SHP77 treated with DMSO at 0.1 percent for 48 hours (cell line): ENCODE data around the gene RNF180.
"Not testable (repeated sequence)": the region's sequence is repeated elsewhere in the genome, so short reads cannot be mapped to it uniquely, and the experiment has no call there.

ENCODE experiments used
- DNase-seq: peaks from one replicate; lab custom pipeline; 2025; lab: John Stamatoyannopoulos, UW

RNF180 gene

DNA sequence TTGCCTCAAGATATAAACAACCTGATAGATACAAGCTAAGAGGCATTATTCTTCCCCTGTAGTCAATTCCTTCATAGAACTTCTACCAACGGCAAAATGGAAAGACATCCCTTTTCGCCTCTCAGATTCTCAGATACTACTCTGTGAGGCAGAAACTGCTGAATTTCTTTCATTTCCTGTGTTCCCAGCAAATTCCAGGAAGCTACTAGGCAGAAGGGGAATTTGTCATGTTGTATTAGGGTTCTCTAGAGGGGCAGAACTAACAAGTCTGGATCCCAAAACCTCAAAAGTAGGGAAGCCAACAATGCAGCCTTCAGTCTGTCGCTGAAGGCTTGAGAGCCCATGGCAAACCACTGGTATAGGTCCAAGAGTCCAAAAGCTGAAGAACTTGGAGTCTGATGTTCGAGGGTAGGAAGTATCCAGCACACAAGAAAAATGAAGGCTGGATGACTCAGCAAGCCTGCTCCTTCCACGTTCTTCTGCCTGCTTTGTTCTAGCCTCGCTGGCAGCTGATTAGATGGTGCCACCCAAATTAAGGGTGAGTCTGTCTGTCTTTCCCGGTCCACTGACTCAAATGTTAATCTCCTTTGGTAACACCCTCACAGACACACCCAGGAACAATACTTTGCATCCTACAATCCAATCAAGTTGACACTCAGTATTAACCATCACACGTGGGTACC, 15.2 kb downstream of the RNF180 start:
- DNase-seq = no peak

DNA sequence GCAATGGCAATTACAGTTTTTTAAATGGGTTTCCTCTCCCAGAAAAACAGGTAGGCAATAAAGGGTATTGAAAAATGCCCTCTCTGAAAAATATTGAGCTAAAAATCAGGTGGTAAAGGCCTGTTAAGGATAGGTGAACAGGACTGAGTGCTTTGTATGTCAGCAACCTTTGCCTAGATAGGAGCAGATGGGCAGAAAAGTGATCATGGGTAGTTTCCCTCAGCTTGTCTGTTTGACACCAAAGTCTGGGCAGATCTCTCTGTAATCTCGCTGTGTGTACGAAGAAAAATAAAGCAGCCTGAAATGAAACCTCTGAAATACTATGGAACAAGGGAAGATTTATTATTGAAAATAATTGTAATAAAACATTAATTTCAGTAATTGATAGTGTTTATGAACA, 15.8 kb downstream of the RNF180 start:
- DNase-seq = no peak

DNA sequence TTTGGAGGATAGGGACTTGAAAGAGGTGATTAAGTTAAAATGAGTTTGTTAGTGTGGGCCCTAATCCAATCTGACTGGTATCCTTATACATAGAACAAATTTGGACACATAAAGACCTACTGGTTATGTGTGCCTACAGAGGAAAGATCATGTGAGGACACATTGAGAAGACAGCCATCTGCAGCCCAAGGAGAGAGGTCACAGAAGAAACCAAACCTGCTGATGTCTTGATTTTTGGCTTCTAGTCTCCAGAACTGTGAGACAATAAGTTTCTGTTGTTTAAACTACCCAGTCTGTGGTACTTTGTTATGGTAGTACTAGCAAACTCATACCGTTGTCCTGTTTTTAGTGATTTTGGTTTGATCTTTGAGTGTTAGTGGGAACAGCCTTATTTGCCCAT, 18.3 kb downstream of the RNF180 start:
- DNase-seq = no peak

DNA sequence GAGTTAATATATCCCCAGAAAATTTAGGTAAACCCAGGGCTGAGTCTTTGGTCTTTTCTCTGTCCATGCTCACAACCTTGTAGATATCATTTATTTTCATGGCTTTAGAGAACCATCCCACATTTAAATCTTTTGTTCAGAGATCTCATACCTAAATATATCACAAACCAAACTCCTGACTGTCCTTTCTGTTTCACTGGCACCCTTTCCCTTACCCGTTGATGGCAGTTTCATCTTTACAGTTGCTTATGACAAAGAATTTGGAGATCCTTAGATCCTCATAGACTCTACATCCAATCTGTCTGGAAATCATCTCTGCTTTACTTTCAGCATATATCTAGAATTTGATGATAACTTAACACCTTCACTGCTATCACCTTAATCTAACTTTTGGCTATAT, 19.2 kb downstream of the RNF180 start:
- DNase-seq = no peak

DNA sequence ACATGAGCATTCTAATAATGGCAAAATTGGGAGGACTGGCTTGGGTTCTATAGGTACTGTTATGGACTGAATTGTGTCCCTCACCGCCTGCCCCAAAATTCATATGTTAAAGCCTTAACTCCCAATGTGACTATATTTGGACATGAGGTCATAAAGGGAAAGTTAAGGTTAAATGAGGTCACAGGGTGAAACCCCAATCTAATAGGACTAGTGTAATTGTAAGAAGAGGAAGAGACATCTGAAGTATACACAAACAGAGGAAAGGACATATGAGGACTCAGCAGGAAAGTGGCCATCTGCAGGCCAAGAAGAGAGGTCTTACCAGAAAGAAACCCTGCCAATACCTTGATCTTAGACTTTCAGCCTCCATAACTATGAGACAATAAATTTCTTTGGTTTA, 23.1 kb downstream of the RNF180 start:
- no peak for DNase-seq

DNA sequence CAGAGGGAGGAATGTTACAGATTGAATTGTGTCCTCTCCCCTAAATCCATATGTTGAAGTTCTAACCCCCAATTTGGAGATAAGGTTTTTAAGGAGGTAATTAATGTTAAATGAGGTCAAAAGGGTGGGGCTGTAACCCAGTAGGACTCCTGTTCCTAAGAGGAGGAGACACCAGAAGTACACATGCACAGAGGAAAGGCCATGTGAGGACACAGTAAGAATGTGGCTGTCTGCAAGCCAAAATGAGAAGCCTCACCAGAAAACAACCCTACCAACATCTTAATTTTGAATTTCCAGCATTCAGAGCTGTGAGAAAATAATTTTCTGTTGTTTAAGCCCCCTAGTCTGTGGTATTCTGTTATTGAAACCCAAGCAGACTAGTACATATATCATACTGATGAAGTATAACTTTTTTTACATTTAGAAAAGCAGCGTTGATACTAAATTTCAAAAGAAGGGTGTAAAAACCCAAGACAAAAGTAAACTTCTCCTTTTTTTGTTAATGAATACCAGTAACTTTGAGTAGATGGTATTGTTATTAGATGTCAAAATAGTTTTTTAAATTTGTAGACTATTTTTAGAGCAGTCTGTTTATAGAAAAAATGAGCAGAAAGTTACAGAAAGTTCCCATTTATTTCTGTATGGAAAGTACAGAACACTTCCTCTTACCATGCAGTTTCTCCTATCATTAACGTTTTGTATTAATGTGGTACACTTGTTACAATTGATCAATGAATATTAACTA, 25.1 kb downstream of the RNF180 start:
- DNase-seq = no peak

DNA sequence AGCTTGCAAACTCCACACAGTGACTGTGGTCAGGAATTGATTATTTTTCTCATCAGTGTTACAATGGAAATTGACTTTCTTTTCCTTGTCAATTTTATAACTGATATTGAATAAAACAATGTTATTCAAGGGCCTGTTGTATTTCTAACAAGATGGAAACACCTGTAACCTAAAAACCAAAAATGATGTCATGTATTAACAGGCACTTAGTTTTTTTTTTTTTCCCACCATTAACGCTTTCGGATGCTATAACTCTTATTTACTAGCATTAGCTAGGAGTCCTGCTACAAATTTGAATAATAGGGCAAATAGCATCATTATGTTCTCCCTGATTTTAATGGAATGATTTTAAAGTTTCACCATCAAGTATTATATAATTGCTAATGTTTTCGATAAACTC, 30.3 kb downstream of the RNF180 start:
- no peak for DNase-seq

DNA sequence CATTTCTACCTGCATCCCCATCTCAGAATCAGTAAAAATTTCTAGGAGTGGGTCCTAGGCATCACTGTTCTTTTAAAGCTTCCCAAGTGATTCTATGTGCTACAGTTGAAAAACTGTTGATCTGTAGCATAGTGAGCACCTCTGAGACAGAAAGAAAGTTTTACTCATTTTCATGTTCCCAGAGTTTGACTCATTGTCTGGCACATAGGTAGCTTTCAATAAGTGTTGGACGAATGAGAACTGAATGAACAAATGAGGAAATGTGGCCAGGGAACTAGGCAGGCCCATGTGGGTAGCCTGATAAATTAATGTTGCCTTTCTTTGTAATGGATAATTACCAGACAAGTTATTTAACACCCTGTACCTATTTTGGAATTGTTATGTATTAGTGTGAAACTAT, 33.8 kb downstream of the RNF180 start:
- DNase-seq = no peak

DNA sequence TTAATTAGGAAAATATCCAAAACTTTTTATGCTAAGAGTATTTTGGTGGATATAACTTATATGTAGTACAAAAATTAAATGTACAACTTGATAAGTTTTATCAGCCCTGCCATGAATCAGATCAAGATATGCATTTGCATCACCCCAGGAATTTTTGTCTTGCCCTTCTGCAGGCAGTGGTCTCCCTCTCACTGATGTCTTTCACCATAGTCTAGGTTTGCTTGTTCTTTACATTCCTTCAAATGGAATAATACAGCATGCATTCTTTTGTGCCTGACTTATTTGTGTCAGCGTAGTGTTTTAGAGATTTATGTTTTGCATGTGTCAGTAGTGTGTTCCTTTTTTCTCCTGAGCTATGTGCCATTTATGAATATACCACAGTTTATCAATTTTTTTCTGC, 36.4 kb downstream of the RNF180 start:
- no peak for DNase-seq

DNA sequence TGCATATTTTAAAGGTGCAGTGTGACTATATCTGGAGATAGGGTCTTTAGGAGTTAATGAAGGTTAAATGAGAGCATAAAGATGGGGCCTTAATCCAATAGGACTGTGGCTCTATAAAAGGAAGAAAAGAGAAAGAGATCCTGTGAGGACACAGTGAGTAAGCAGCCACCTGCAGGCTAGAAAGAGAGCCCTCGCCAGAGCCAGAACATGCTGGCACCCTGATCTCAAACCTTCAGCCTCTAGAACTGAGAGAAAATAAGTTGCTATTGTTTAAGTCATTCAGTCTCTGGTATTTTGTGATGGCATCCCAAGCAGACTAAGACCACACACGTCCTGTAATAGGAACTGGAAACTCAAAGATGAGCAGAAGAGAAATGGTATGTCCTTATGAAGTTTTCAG, 41.0 kb downstream of the RNF180 start:
- DNase-seq = no peak

DNA sequence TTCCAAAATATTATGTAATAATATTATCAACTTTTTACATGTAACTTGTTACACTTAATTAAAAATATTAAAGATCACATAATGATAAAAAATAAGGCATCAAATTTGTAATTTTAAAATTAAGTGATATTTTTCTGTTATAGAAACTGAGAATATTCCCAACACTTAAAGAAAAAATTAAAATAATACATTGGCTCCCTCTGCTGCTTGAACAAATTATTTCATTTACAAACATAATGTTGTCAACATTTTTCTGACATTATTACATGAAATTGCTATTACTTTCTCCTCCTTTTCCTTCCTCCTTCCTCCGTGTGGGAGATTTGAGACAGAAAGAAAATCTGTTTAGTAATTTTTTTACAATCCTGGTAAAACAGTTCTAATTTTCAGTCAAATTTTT, 42.3 kb downstream of the RNF180 start:
- DNase-seq = peak; percentile 14

DNA sequence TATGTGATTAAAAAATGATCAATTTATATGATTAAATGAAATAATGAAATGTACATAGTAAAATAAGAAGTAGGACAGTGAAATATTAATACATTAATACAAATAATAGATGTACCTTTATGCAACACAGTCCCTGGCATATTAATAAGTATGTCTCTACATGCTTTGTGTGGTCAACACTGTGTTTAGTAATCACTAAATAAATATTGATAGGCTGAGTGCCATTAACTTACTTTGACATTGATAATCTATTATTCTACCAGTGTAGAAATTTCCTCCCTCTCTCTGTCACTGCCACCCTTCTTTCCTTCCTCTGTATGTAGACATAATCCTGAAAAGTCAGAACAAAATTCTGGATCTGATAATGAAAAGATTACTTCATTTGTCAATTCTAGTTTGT, 43.7 kb downstream of the RNF180 start:
- no peak for DNase-seq

DNA sequence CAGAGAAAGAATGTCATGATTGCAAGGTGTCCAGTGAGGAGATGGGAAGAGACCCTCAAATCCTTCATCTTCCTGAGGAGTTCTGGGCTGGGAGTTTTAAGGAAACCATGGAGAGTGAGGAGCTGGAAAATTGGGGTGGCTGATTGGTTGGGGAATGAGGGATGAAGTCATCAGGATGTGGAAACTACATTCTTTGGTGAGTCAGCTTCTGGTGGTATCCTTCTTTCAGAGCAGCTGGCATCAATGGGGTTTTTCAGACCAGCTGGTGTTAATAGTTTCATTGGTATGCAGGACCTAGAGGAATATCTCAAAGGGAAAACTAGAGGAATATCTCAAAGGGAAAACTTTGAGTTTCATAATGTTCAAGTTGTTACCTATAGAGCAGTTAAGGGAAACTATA, 45.2 kb downstream of the RNF180 start:
- no peak for DNase-seq

DNA sequence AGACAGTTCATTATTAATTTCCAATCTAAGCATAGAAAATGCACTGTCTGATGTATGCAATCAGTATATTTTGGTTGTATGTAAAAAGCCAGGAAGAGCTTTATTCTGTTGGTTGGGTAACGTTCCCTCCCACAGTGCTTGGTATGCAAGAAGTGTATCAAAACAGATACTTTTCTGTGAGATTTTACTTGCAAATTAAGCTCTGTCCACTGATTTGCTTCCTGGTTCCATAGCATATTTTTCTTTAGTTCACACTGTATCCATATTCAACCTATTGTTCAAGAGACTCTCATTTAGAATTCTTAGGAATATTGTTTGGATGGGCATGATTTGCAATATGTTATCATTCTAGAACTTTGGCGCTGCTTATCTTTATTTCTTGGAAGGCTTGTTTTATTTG, 47.4 kb downstream of the RNF180 start:
- DNase-seq = no peak

DNA sequence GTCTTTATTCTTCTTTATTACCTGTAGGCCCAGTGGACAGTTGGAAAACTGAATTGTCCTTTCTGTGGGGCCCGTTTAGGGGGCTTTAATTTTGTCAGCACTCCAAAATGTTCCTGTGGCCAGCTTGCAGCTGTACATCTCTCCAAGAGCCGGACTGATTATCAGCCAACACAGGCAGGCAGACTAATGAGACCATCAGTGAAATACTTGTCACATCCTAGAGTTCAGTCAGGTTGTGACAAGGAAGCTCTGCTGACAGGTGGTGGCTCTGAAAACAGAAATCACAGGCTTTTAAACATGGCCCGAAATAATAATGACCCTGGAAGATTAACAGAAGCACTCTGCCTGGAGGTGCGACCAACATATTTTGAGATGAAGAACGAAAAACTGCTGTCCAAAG, 47.9 kb downstream of the RNF180 start:
- no peak for DNase-seq

DNA sequence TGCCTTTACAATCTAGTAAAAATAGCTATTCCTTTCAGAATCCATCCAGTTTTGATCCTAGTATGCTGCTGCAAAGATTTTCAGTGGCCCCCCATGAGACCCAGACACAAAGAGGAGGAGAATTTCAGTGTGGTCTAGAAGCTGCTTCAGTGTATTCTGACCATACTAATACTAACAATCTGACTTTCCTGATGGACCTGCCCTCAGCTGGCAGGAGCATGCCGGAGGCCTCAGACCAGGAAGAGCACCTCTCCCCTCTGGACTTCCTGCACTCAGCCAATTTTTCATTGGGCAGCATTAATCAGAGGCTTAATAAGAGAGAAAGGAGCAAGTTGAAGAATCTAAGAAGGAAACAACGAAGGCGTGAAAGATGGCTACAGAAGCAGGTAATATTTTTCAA, 48.5 kb downstream of the RNF180 start:
- no peak for DNase-seq

DNA sequence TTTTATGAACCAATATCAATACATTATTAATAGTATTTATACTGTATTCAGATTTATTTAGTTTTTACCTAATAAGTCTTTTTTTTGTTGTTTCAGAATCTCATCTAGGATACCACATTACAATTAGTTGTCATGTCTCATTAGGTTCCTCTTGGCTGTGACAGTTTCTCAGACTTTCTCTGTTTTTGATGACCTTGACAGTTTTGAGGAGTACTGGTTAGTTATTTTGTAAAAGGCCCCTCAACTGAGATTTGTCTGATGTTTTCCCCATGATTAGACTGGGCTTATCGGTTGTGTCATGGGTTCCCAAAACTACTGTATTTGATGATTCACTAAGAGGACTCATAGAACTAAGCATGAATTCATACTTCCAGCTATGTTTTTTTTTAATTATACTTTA, 56.3 kb downstream of the RNF180 start:
- no peak for DNase-seq

DNA sequence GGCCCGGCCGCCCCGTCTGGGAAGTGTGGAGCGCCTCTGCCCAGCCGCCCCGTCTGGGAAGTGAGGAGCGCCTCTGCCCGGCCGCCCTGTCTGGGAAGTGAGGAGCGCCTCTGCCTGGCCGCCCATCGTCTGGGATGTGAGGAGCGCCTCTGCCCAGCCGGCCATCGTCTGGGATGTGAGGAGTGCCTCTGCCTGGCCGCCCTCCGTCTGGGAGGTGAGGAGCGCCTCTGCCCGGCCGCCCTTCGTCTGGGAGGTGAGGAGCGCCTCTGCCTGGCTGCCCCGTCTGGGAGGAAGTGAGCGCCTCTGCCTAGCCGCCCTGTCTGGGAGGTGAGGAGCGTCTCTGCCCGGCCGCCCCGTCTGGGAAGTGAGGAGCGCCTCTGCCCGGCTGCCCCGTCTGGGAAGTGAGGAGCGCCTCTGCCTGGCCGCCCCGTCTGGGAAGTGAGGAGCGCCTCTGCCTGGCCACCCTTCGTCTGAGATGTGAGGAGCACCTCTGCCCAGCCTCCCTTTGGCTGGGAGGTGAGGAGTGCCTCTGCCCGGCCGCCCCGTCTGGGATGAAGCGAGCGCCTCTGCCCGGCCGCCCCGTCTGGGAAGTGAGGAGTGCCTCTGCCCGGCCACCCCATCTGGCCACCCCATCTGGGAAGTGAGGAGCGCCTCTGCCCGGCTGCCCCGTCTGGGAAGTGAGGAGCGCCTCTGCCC, 59.8 kb downstream of the RNF180 start:
- not testable (repeated sequence) for DNase-seq

DNA sequence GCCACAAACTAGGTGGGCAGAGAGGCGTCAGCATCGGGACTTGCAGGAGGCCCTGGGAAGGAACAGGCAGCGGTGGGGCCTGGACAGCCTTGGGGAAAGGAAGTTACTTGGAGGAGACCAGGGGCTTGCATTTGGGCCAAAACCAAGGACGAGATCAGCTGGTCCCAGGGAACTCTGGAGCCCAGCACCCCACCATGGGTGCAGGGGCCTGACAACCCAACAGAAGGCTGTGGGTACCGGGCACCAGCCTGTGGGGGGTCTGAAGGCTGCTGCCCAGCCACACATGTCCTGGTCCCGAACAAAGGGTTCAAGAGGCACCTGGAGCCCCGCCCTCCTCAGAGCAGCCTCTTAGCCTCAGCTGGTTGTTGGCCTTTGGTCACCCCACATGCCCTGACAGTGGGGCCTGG, 61.5 kb downstream of the RNF180 start:
- DNase-seq = not testable (repeated sequence)

DNA sequence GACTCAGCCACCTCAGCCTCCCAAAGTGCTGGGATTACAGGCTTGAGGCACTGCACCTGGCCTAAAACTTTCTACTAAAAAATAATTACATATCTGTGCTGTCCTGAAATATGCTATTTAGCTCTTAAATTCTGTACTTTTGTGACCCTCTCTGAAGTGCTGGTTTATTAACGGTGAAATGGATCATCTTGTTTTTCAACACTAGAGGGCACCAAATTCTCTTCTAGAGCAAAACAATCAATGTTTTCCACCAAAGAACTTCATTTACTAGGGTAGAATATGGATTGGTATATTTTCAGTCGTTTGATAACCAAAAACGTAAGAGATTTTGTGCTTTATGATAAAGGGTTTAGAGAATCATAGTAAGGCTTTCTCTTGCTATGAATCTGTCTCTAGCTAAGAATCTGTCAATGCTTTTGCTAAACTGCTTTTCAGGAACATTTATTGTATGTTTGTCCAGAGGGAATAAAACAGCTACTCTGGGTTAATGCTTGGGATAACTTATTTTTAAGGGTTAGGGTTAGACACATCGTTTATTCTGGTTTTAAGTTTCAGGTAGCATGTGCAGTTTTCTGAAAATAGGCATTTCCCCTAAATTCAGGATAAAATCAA, 63.6 kb downstream of the RNF180 start:
- peak; percentile 35 for DNase-seq

DNA sequence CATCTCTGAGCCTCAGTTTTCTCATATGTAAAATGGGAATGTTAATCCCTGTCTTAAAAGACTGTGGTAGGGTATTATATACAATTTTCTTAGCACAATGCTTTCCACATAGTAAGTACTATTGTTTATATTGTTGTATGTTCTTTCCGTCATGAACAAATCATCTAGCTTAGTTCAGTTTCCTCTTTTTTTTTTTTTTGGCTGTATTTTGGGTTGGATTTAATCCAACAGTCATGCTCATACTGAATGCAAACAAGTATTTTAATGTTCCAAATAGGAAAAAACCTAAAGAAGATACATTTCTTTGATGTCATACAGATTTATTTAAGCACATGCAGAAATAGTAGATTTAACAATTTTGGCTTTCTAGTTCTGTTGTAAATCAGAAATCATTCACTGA, 95.1 kb downstream of the RNF180 start:
- DNase-seq = no peak

DNA sequence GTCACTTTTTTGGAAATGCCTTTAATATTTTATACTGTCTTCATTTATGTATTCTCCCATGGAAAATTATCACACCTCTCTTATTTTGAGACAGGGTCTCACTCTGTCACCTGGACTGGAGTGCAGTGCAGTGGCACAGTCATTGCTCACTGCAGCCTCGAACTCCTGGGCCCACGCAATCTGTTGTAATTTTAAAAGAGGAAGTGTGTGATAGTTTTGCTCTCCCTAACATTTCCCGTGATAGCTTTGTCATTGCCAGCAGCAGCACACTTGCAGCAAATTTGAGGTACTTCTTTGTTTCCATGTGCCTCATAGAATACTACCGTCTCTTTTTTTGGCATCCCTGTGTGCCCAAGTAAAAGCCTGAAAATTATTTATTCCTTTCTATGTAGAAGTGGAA, 103.5 kb downstream of the RNF180 start:
- no peak for DNase-seq

DNA sequence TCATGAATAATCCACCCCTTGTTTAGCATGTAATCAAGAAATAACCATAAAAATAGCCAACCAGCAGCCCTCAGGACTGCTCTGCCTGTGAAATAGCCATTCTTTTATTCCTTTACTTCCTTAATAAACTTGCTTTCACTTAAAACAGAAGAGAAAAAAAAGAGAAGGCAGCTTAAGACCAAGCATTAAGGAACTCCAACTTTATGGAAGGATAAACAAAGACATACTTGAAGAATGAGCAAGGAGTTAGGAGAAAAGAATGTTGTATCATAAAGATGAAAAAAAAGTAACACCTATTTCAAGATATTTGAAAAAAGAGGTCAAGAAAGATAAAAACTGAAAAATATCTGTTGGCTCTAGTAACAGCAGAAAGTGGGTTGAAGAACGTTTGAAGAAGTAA, 107.6 kb downstream of the RNF180 start:
- no peak for DNase-seq
